ENCODE data around the gene INTS1.

INTS1 gene

DNA sequence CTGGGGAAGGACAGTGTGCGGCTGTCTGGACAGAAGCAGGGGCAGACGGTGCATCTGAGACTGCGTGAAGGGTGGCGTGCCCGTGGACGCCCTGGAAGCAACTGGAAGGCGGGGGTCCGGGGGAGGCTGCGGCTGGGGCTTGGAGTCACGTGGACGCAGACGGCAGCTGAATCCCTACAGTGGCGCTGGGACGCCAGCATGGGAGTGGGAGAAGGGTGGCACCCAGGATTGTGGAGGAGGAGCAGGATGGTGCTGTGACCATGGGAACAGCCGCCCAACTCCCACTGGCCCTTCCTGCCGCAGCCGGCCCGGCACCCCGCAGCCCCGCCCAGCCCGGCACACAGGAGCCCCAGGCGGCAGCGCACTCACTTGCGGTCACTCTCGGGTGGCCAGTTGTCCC lies 9.7 kb downstream of the INTS1 start:
- TF ChIP-seq, protein P1, sequence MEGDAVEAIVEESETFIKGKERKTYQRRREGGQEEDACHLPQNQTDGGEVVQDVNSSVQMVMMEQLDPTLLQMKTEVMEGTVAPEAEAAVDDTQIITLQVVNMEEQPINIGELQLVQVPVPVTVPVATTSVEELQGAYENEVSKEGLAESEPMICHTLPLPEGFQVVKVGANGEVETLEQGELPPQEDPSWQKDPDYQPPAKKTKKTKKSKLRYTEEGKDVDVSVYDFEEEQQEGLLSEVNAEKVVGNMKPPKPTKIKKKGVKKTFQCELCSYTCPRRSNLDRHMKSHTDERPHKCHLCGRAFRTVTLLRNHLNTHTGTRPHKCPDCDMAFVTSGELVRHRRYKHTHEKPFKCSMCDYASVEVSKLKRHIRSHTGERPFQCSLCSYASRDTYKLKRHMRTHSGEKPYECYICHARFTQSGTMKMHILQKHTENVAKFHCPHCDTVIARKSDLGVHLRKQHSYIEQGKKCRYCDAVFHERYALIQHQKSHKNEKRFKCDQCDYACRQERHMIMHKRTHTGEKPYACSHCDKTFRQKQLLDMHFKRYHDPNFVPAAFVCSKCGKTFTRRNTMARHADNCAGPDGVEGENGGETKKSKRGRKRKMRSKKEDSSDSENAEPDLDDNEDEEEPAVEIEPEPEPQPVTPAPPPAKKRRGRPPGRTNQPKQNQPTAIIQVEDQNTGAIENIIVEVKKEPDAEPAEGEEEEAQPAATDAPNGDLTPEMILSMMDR (IDR thresholded peaks at IDR 0.05; ENCODE audit: low read depth, low read length) = no peak

DNA sequence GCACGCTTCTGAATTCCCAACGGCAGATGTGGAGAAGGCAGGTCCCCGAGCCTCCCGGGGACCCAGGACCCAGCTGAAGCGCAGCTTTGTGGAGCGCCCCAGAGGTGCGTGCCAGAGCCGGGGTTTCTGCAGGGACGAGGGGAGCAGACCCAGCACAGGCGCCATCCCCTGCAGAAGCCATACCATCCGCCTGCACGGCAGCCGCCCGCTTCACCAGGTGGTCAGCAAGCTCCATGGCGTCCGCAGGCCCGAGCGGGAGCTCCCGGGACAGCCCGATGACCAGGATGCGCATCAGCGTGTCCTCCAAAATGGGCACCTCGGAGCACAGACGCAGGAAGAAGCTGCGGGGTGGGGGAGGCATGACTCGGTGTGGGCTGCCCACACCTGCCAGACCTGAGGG lies 10.6 kb downstream of the INTS1 start:
- DNase-seq (ENCODE audit: extremely low read depth, low read depth) = no peak
- TF ChIP-seq, protein P1 (IDR thresholded peaks at IDR 0.05; ENCODE audit: low read depth, low read length) = no peak

More for the DNA sequence above, 9.7 kb downstream of the INTS1 start:
- no peak for DNase-seq (ENCODE audit: extremely low read depth, low read depth)

DNA sequence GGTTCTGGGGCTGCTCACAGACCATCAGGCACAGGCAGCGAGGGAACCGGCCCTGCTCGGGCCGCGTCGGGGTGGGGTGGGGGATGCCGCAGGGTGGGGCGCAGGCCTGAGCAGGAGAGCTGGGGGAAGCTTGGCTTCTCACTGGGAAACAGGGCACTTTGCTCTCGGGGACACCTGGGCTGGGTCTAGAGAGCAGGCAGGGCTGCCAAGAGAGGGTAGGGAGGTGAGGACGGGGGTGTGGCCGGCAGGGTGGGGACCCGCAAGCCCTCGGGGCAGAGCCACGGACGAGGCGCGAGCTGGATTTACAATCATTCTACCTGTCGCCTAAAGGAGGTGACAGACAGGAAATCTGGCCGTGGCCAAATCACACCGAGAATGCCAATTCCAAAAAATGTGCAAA lies 11.1 kb downstream of the INTS1 start:
- TF ChIP-seq, protein P1 (IDR thresholded peaks at IDR 0.05; ENCODE audit: low read depth, low read length) = no peak
- no peak for DNase-seq (ENCODE audit: extremely low read depth, low read depth)

DNA sequence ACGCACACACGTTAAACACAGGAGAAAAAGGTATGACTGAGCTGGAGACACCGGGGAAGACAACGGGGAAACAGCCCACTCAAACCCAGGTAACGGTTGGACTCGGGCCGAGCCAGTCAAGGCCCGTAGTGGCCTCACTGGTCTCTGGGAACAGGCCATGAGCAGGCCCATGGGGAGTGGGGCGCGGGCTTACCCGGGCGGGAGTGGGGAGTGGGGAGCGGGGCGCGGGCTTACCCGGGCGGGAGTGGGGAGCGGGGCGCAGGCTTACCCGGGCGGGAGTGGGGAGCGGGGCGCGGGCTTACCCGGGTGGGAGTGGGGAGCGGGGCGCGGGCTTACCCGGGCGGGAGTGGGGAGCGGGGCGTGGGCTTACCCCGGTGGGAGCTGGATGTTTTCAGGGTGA lies 11.5 kb downstream of the INTS1 start:
- no peak for DNase-seq (ENCODE audit: extremely low read depth, low read depth)
- TF ChIP-seq, protein P1 (IDR thresholded peaks at IDR 0.05; ENCODE audit: low read depth, low read length) = no peak

DNA sequence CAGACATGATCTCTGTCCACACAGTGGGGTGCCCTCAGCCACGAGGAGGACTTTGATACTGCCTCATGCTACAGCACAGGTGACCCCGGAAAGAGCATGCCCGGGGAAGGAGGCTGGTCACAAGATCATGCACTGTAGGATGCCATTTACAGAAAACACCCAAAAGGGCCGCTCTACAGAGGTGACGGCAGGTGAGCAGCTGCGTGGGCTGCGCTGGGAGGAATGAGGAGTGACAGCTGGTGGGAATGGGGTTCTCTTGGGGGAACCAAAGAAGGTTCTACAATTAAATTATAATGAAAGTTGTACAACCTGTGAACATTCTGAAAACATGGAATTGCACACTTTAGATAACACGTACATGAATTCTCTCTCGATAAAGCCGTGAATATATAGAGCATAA lies 12.0 kb downstream of the INTS1 start:
- TF ChIP-seq, protein P1 (IDR thresholded peaks at IDR 0.05; ENCODE audit: low read depth, low read length) = no peak
- DNase-seq (ENCODE audit: extremely low read depth, low read depth) = no peak

DNA sequence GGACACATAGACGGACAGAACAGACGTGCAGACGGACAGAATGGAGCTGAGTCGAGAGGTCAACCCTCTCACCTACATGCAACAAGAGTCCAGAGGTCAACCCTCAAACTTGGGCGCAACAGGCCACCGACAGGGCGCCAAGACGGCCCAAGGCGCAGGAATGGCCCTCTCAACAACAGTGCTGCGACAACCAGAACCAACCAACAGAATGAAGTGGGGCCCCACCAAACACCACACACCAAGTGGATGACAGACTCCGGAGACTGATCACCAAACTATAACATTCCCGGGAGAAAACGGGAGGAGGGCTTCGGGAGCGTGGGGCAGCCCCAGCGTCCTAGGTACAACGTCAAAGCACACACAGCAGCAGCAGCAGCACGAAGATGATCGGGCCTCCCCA lies 13.4 kb downstream of the INTS1 start:
- TF ChIP-seq, protein P1 (IDR thresholded peaks at IDR 0.05; ENCODE audit: low read depth, low read length) = no peak

DNA sequence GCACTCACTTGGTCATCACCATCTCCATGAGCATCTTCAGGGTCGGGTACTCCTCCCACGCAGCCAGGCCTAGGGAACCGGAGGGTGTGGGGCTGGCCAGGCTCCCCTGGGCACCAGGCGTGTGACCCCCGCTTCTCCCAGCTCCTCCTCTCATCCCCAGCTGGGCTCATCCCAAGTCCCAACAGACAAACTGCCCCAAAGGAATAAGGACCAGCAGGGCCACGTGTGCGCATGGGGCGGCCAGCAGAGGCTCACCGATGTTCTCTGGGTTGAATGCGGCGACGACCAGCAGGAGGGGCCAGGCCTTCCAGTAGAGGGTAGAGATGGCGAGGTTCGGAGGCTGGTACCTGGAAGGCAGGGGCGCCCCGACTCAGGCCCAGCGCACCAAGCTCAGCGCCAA lies 14.9 kb downstream of the INTS1 start:
- TF ChIP-seq, protein P1 (IDR thresholded peaks at IDR 0.05; ENCODE audit: low read depth, low read length) = no peak
- no peak for DNase-seq (ENCODE audit: extremely low read depth, low read depth)

More for the DNA sequence above, 13.4 kb downstream of the INTS1 start:
- DNase-seq (ENCODE audit: extremely low read depth, low read depth) = no peak

Measured in AG09319 (cell line).